GM23248 (cell line): ENCODE data around the gene PARVB. TPM values are rescaled to one million over a fixed set of nuclear protein-coding genes. Genes with fewer than 3 reads are reported as not detected.

Experiments used
- DNase-seq: peaks from one replicate; pipeline ENCODE4 v3.0.0-alpha.2; 2015
- H2AFZ ChIP-seq: fragments of 200-600 bp; sonication (generic); 2 replicates; pipeline ENCODE4 v1.6.1; 2016; ENCODE audit warnings: antibody characterized with exemption
- H3F3A ChIP-seq: fragments of 200-600 bp; sonication (generic); 2 replicates; pipeline ENCODE4 v1.6.1; 2016; ENCODE audit warnings: mild to moderate bottlenecking, antibody characterized with exemption, mixed run types; ENCODE audit not compliant: insufficient read depth
- H3K27ac ChIP-seq: fragments of 200-600 bp; sonication (generic); 2 replicates; pipeline ENCODE4 v1.5.1; 2016; ENCODE audit warnings: mild to moderate bottlenecking
- H3K27me3 ChIP-seq: fragments of 200-600 bp; sonication (generic); replicated peaks from 2 replicates; pipeline ENCODE4 v1.6.1; 2016; ENCODE audit warnings: mild to moderate bottlenecking; ENCODE audit not compliant: insufficient read depth
- H3K36me3 ChIP-seq: fragments of 200-600 bp; sonication (generic); 2 replicates; pipeline ENCODE4 v1.6.1; 2016; ENCODE audit warnings: low read depth, mild to moderate bottlenecking
- H3K4me1 ChIP-seq: fragments of 200-600 bp; sonication (generic); 2 replicates; pipeline ENCODE4 v1.6.1; 2016; ENCODE audit warnings: mild to moderate bottlenecking; ENCODE audit not compliant: insufficient read depth
- H3K4me2 ChIP-seq: fragments of 200-600 bp; sonication (generic); one replicate; pipeline ENCODE4 v1.6.1; 2016; ENCODE audit warnings: mild to moderate bottlenecking; ENCODE audit not compliant: unreplicated experiment
- H3K4me3 ChIP-seq: fragments of 200-600 bp; sonication (generic); 2 replicates; pipeline ENCODE4 v1.5.1; 2016; ENCODE audit warnings: mild to moderate bottlenecking
- H3K79me2 ChIP-seq: fragments of 200-600 bp; sonication (generic); 2 replicates; pipeline ENCODE4 v1.6.1; 2016; ENCODE audit warnings: mild to moderate bottlenecking; ENCODE audit not compliant: insufficient read depth
- H3K9ac ChIP-seq: fragments of 200-600 bp; sonication (generic); 2 replicates; pipeline ENCODE4 v1.6.1; 2016; ENCODE audit warnings: mild to moderate bottlenecking
- H3K9me2 ChIP-seq: fragments of 200-600 bp; sonication (generic); 2 replicates; pipeline ENCODE4 v1.6.1; 2016; ENCODE audit warnings: mixed run types, mild to moderate bottlenecking, moderate library complexity; ENCODE audit not compliant: insufficient read depth
- H3K9me3 ChIP-seq: fragments of 200-600 bp; sonication (generic); one replicate; pipeline ENCODE4 v1.6.1; 2017; ENCODE audit warnings: low read depth
- H4K20me1 ChIP-seq: fragments of 200-600 bp; sonication (generic); 2 replicates; pipeline ENCODE4 v1.6.0; 2016; ENCODE audit not compliant: insufficient read depth
- EZH2 ChIP-seq: fragments of 200-600 bp; sonication (generic); IDR thresholded peaks from 2 replicates; pipeline ENCODE4 v1.6.1; 2018; ENCODE audit warnings: antibody characterized with exemption, mild to moderate bottlenecking; ENCODE audit not compliant: insufficient read depth, poor library complexity, severe bottlenecking
- EZH2phosphoT487 ChIP-seq: fragments of 200-600 bp; sonication (generic); IDR thresholded peaks from 2 replicates; pipeline ENCODE4 v1.6.1; 2018; ENCODE audit warnings: antibody characterized with exemption, moderate library complexity, mild to moderate bottlenecking, low read depth; ENCODE audit not compliant: insufficient read depth
- WGBS, 2 experiments: methylation state at CpG; one replicate each; pipeline ENCODE4 v1.1.6; 2015 to 2017; ENCODE audit warnings: low lambda C conversion rate in 2 of 2, low coverage in 1 of 2; ENCODE audit errors: missing lambda C conversion rate in 2 of 2; 5-methylcytosine and 5-hydroxymethylcytosine counted together
- in situ Hi-C: fragments of 300-500 bp; cut with MboI; formaldehyde crosslinking; loops from 2 replicates; pipeline ENCODE4 v1.15.0; 2020
- polyA plus RNA-seq: library from polyadenylated mRNA; unstranded; fragments of >200 nt; fragmentation: Nextera tagmentation; extraction: Ambion mirVana; gene quantifications from 2 replicates; pipeline ENCODE4 v1.2.1, GENCODE V29; 2016
- total RNA-seq: library from RNA; depleted of rRNA; stranded (reverse); fragments of >200 nt; shearing (Covaris generic); gene quantifications from 2 replicates; pipeline ENCODE4 v1.2.3, GENCODE V29; 2014

The PARVB gene
- total and polyA plus RNA-seq, 2 experiments from 2014 or later, result 52.6 to 141 TPM

- 0 out of 2 replicates have a peak, but pooled peaks cover 10% of the 10 kb centered on the region for H3K27me3 ChIP-seq
- no peaks in the 10 kb centered on the region for H4K20me1 ChIP-seq
- no peaks in the 10 kb centered on the region for H3K9me2 ChIP-seq
- WGBS, 2 experiments, result 88 to 91% methylated on average over 4 of the region's 4 CpGs
- no peaks in the 10 kb centered on the region for H3K36me3 ChIP-seq
- peaks cover 17% of the 10 kb centered on the region for H3K4me1 ChIP-seq
- DNase-seq, result no peak
- H2AFZ ChIP-seq, result no peak overlapping the region
- H3F3A ChIP-seq, result 0 out of 2 replicates have a peak, but pooled peaks cover under 1% of the 10 kb centered on the region
- in situ Hi-C loops, result no loop called here
- no peak for TF ChIP-seq EZH2phosphoT487
- no peak for TF ChIP-seq EZH2
- no peak overlapping the region for H3K4me3 ChIP-seq
- no peak overlapping the region for H3K9ac ChIP-seq
- H3K9me3 ChIP-seq, result no peaks in the 10 kb centered on the region
- H3K27ac ChIP-seq, result no peak overlapping the region
- H3K79me2 ChIP-seq, result no peaks in the 10 kb centered on the region
- H3K4me2 ChIP-seq, result no peak overlapping the region
Observed at GRCh38 chr22:44207981-44208317, 183.8 kb downstream of the PARVB start.

- Histone ChIP-seq H2AFZ (no peak overlapping the region), H3K9me3 (no peaks in the 10 kb centered on the region), H3K4me2 (no peak overlapping the region), H3K4me3 (no peak overlapping the region), H3K27me3 (0 out of 2 replicates have a peak, but pooled peaks cover 10% of the 10 kb centered on the region), H3K9ac (no peak overlapping the region), H3K4me1 (peaks cover 17% of the 10 kb centered on the region), H3K36me3 (no peaks in the 10 kb centered on the region), H3F3A (no peaks in the 10 kb centered on the region), H3K9me2 (no peaks in the 10 kb centered on the region), H3K79me2 (no peaks in the 10 kb centered on the region), H3K27ac (no peak overlapping the region), H4K20me1 (no peaks in the 10 kb centered on the region)
- DNase-seq, result no peak
- in situ Hi-C loops, result no loop called here
- TF ChIP-seq EZH2phosphoT487 (no peak), EZH2 (no peak)
- WGBS, 2 experiments, result 66 to 74% methylated on average over 3 of the region's 3 CpGs
Observed at GRCh38 chr22:44209343-44209742, 185.2 kb downstream of the PARVB start.

- Histone ChIP-seq H3K27ac (no peak overlapping the region), H3K79me2 (no peaks in the 10 kb centered on the region), H3K9me2 (no peaks in the 10 kb centered on the region), H3K36me3 (no peaks in the 10 kb centered on the region), H3K4me3 (no peak overlapping the region), H3K4me1 (peaks cover 17% of the 10 kb centered on the region), H3K4me2 (no peak overlapping the region), H3K27me3 (0 out of 2 replicates have a peak, but pooled peaks cover 10% of the 10 kb centered on the region), H3F3A (no peaks in the 10 kb centered on the region), H3K9me3 (no peaks in the 10 kb centered on the region), H4K20me1 (no peaks in the 10 kb centered on the region), H2AFZ (no peak overlapping the region), H3K9ac (no peak overlapping the region)
- 46 to 51% methylated on average over 4 of the region's 4 CpGs for WGBS, 2 experiments
- peak; percentile 61 for DNase-seq
- TF ChIP-seq EZH2phosphoT487 (no peak), EZH2 (no peak)
- in situ Hi-C loops, result no loop called here
Observed at GRCh38 chr22:44210722-44211121, 186.6 kb downstream of the PARVB start.

- peaks cover 17% of the 10 kb centered on the region for H3K4me1 ChIP-seq
- no peak overlapping the region for H3K4me2 ChIP-seq
- TF ChIP-seq EZH2phosphoT487 (no peak), EZH2 (no peak)
- H3F3A ChIP-seq, result no peaks in the 10 kb centered on the region
- H3K4me3 ChIP-seq, result no peak overlapping the region
- H4K20me1 ChIP-seq, result no peaks in the 10 kb centered on the region
- no peak overlapping the region for H3K9ac ChIP-seq
- 0 out of 2 replicates have a peak, but pooled peaks cover 10% of the 10 kb centered on the region for H3K27me3 ChIP-seq
- no peaks in the 10 kb centered on the region for H3K79me2 ChIP-seq
- WGBS, 2 experiments, result 17 to 20% methylated on average over 6 of the region's 6 CpGs
- H3K36me3 ChIP-seq, result no peaks in the 10 kb centered on the region
- DNase-seq, result peak; percentile 19
- H3K9me3 ChIP-seq, result no peaks in the 10 kb centered on the region
- no peaks in the 10 kb centered on the region for H3K9me2 ChIP-seq
- no peak overlapping the region for H2AFZ ChIP-seq
- in situ Hi-C loops, result no loop called here
- H3K27ac ChIP-seq, result no peak overlapping the region
Observed at GRCh38 chr22:44211256-44211945, 187.3 kb downstream of the PARVB start.
